ENCODE measurements around the gene PGLYRP2.
"Not testable (repeated sequence)": the region's sequence is repeated elsewhere in the genome, so short reads cannot be mapped to it uniquely, and the experiment has no call there.

The PGLYRP2 gene, protein sequence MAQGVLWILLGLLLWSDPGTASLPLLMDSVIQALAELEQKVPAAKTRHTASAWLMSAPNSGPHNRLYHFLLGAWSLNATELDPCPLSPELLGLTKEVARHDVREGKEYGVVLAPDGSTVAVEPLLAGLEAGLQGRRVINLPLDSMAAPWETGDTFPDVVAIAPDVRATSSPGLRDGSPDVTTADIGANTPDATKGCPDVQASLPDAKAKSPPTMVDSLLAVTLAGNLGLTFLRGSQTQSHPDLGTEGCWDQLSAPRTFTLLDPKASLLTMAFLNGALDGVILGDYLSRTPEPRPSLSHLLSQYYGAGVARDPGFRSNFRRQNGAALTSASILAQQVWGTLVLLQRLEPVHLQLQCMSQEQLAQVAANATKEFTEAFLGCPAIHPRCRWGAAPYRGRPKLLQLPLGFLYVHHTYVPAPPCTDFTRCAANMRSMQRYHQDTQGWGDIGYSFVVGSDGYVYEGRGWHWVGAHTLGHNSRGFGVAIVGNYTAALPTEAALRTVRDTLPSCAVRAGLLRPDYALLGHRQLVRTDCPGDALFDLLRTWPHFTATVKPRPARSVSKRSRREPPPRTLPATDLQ

DNA sequence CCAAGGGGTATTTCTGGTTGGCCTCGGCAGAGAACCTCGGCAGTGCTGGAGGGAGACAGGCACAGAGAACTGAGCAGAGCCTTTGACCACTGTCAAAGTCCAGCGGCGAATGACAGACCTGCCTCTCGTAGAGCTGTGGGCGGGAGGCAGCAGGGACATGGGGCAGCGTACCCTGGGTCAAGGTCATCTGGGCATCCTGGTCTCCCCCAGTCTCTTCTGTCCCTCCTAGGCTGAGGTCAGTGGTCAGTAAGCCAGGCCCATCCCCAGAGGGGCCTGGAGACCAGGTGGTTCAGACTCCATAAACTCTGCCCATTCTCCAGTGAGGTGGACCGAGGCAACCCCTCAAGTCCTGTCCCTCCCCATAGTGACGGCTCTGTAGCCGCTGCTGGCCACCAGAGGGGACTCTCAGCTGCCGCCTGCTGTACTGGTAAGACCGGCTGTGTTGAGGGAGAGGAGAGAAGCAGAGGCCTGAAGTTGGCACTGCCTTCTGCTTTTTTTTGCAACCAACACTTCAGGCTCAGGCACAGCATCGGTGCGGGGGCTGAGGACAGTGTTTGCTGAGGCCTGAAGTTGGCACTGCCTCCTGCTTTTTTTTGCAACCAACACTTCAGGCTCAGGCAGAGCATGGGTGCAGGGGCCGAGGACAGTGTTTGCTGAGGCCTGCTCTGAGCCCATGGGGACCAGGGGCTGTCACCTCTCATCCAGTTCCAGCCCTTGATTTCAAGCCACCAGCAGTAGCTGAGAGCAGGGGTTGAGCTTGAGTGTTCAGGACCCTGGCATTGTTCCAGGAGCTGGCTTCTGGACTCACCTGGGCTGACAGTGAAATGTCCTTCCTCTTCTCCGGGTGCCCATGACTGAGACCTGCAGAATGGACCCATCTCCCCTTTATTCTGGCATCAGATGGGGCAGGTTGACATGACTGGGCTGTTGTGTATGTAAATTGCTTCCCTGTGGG, at the start of gene PGLYRP2:
Gene PGLYRP2, minus strand, starts transcription at position 111 of the 955 bp plus-strand sequence. CDS start 130 bp downstream, outside the sequence.
- Histone ChIP-seq H3K9me3 (ENCODE audit: control insufficient read depth in 1 of 2, low read length in 2 of 2) (peaks cover 0 to 5% of the 10 kb centered on the region in 2 donors), H3K27me3 (ENCODE audit: low read depth, low read length) (no peaks in the 10 kb centered on the region), H3K36me3 (ENCODE audit: control insufficient read depth in 1 of 2, insufficient read depth in 2 of 2, low read length in 2 of 2) (no peaks in the 10 kb centered on the region), H3K4me1 (ENCODE audit: control insufficient read depth in 1 of 2, insufficient read depth in 2 of 2, low read length in 2 of 2) (no peaks in the 10 kb centered on the region), H3K27ac (ENCODE audit: low read length) (no peak within 1 kb of the TSS), H3K4me3 (ENCODE audit: low read depth in 1 of 2, low read length in 2 of 2) (no peak within 1 kb of the TSS)

DNA sequence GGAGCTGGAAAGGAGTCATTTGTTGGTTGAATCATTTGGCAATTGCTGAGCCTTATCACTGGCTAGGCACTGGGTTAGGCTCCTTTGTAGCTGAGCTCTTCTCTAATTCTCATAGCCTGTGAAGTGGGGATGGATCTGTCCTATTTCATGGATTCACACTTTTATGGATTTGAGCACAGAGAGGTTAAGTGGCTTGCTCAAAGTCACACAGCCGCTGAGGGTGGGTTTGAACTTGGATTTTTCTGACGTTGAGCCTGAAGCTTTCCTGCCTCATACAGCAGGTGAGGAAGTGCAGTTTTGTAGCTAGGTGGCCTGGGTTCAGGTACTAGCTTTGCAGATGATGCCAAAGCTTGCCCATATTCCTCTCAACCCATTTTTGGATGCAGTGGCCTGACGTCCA, 48.4 kb upstream of the PGLYRP2 start:
- H3K9me3 ChIP-seq (ENCODE audit: control insufficient read depth in 1 of 2, low read length in 2 of 2), result peaks cover 0 to 4% of the 10 kb centered on the region in 2 donors
- no peaks in the 10 kb centered on the region for H3K36me3 ChIP-seq (ENCODE audit: control insufficient read depth in 1 of 2, insufficient read depth in 2 of 2, low read length in 2 of 2)
- no peak overlapping the region for H3K4me3 ChIP-seq (ENCODE audit: low read depth in 1 of 2, low read length in 2 of 2)
- H3K27me3 ChIP-seq (ENCODE audit: low read depth, low read length), result no peaks in the 10 kb centered on the region
- H3K4me1 ChIP-seq (ENCODE audit: control insufficient read depth in 1 of 2, insufficient read depth in 2 of 2, low read length in 2 of 2), result no peaks in the 10 kb centered on the region
- no peak overlapping the region for H3K27ac ChIP-seq (ENCODE audit: low read length)

GRCh38 chr19:15526408-15526807, 47.1 kb upstream of the PGLYRP2 start:
- no peaks in the 10 kb centered on the region for H3K27me3 ChIP-seq (ENCODE audit: low read depth, low read length)
- H3K9me3 ChIP-seq (ENCODE audit: control insufficient read depth in 1 of 2, low read length in 2 of 2), result peaks cover 0 to 4% of the 10 kb centered on the region in 2 donors
- H3K4me3 ChIP-seq (ENCODE audit: low read depth in 1 of 2, low read length in 2 of 2), result no peak overlapping the region

GRCh38 chr19:15525291-15525690, 46.0 kb upstream of the PGLYRP2 start:
- Histone ChIP-seq H3K4me3 (ENCODE audit: low read depth in 1 of 2, low read length in 2 of 2) (no peak overlapping the region), H3K4me1 (ENCODE audit: control insufficient read depth in 1 of 2, insufficient read depth in 2 of 2, low read length in 2 of 2) (no peaks in the 10 kb centered on the region), H3K27ac (ENCODE audit: low read length) (no peak overlapping the region), H3K27me3 (ENCODE audit: low read depth, low read length) (no peaks in the 10 kb centered on the region), H3K36me3 (ENCODE audit: control insufficient read depth in 1 of 2, insufficient read depth in 2 of 2, low read length in 2 of 2) (no peaks in the 10 kb centered on the region), H3K9me3 (ENCODE audit: control insufficient read depth in 1 of 2, low read length in 2 of 2) (peaks cover 0 to 4% of the 10 kb centered on the region in 2 donors)

More at GRCh38 chr19:15526408-15526807, 47.1 kb upstream of the PGLYRP2 start:
- Histone ChIP-seq H3K36me3 (ENCODE audit: control insufficient read depth in 1 of 2, insufficient read depth in 2 of 2, low read length in 2 of 2) (no peaks in the 10 kb centered on the region), H3K4me1 (ENCODE audit: control insufficient read depth in 1 of 2, insufficient read depth in 2 of 2, low read length in 2 of 2) (no peaks in the 10 kb centered on the region), H3K27ac (ENCODE audit: low read length) (no peak overlapping the region)

DNA sequence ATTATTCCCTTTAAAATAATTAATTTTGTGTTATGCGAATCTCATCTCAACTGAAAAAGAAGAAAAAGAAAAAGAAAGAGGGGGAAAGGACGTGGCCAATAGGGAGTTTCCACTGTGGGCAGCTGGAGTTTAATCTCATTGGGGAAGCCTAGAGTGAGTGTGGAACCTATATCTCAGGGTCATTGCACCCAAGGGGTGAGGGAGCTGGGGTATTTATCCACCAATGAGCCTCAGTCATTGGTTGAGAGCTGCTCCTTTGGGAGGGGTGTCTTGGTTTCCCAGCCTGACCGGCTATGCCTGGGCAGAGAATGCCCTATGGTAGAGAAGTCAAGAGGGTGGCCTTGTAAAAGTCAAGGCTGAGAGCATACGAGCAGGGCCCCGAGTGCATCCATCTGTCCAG, 45.5 kb upstream of the PGLYRP2 start:
- Histone ChIP-seq H3K4me3 (ENCODE audit: low read depth in 1 of 2, low read length in 2 of 2) (no peak overlapping the region), H3K27me3 (ENCODE audit: low read depth, low read length) (no peaks in the 10 kb centered on the region), H3K36me3 (ENCODE audit: control insufficient read depth in 1 of 2, insufficient read depth in 2 of 2, low read length in 2 of 2) (no peaks in the 10 kb centered on the region)

DNA sequence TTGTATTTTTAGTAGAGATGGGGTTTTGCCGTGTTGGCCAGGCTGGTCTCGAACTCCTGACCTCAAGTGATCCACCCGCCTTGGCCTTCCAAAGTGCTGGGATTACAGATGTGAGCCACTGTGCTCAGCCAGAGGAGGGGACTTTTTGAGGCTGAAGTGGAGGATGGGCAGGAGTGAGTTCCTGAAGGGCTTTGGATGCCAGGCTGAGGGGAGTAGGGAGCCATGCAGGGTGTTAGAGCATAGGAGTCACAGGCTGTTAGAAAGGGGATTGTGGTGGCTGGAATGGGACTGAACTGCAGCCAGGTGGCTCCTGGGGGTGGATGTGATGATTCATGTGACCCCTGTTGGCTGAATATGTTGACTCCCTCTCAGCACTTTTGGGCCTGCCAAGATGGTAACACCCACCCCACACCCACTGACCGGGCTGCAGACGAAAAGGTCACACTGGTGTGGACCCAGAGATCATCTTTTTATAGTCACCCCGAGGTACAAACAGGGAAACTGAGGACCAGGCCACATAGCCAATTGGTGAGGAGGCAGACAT, 40.2 kb upstream of the PGLYRP2 start:
- no peaks in the 10 kb centered on the region for H3K27me3 ChIP-seq (ENCODE audit: low read depth, low read length)

More for the DNA sequence above, 45.5 kb upstream of the PGLYRP2 start:
- Histone ChIP-seq H3K4me1 (ENCODE audit: control insufficient read depth in 1 of 2, insufficient read depth in 2 of 2, low read length in 2 of 2) (no peaks in the 10 kb centered on the region), H3K27ac (ENCODE audit: low read length) (no peak overlapping the region), H3K9me3 (ENCODE audit: control insufficient read depth in 1 of 2, low read length in 2 of 2) (peaks cover 0 to under 1% of the 10 kb centered on the region in 2 donors)

DNA sequence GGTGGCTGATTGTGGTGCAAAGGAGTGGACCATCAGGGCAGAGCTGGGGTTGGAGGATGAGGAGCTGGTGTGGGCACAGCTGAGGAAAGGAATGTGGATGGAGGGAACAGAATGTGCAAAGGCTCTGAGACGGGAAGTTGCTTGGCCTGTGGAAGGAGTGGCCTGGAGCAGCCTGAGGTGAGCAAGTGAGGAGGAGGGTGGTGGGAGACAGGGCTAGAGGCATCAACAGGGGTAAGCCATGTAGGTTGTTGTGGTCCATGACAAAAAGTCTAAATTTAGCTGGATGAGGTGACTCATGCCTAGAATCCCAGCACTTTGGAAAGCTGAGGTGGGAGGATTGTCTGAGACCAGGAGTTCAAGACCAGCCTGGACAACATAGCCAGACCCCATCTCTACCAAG, 38.5 kb upstream of the PGLYRP2 start:
- no peak overlapping the region for H3K27ac ChIP-seq (ENCODE audit: low read length)
- no peak overlapping the region for H3K4me3 ChIP-seq (ENCODE audit: low read depth in 1 of 2, low read length in 2 of 2)
- H3K9me3 ChIP-seq (ENCODE audit: control insufficient read depth in 1 of 2, low read length in 2 of 2), result peaks cover 5% of the 10 kb centered on the region in 2 donors
- no peaks in the 10 kb centered on the region for H3K4me1 ChIP-seq (ENCODE audit: control insufficient read depth in 1 of 2, insufficient read depth in 2 of 2, low read length in 2 of 2)
- no peaks in the 10 kb centered on the region for H3K27me3 ChIP-seq (ENCODE audit: low read depth, low read length)
- H3K36me3 ChIP-seq (ENCODE audit: control insufficient read depth in 1 of 2, insufficient read depth in 2 of 2, low read length in 2 of 2), result no peaks in the 10 kb centered on the region

More for the DNA sequence above, 40.2 kb upstream of the PGLYRP2 start:
- H3K36me3 ChIP-seq (ENCODE audit: control insufficient read depth in 1 of 2, insufficient read depth in 2 of 2, low read length in 2 of 2), result no peaks in the 10 kb centered on the region
- peaks cover 5% of the 10 kb centered on the region in 2 donors for H3K9me3 ChIP-seq (ENCODE audit: control insufficient read depth in 1 of 2, low read length in 2 of 2)
- no peak overlapping the region for H3K4me3 ChIP-seq (ENCODE audit: low read depth in 1 of 2, low read length in 2 of 2)
- H3K4me1 ChIP-seq (ENCODE audit: control insufficient read depth in 1 of 2, insufficient read depth in 2 of 2, low read length in 2 of 2), result no peaks in the 10 kb centered on the region
- no peak overlapping the region for H3K27ac ChIP-seq (ENCODE audit: low read length)

- no peak overlapping the region for H3K4me3 ChIP-seq (ENCODE audit: low read depth in 1 of 2, low read length in 2 of 2)
- no peaks in the 10 kb centered on the region for H3K27me3 ChIP-seq (ENCODE audit: low read depth, low read length)
- no peak overlapping the region for H3K27ac ChIP-seq (ENCODE audit: low read length)
- H3K9me3 ChIP-seq (ENCODE audit: control insufficient read depth in 1 of 2, low read length in 2 of 2), result peaks cover 5% of the 10 kb centered on the region in 2 donors
- H3K4me1 ChIP-seq (ENCODE audit: control insufficient read depth in 1 of 2, insufficient read depth in 2 of 2, low read length in 2 of 2), result no peaks in the 10 kb centered on the region
- H3K36me3 ChIP-seq (ENCODE audit: control insufficient read depth in 1 of 2, insufficient read depth in 2 of 2, low read length in 2 of 2), result no peaks in the 10 kb centered on the region
Observed at GRCh38 chr19:15516363-15516762, 37.1 kb upstream of the PGLYRP2 start.

GRCh38 chr19:15515227-15515625, 35.9 kb upstream of the PGLYRP2 start:
- not testable (repeated sequence) for H3K27me3 ChIP-seq (ENCODE audit: low read depth, low read length); H3K27ac ChIP-seq (ENCODE audit: low read length); H3K9me3 ChIP-seq (ENCODE audit: control insufficient read depth in 1 of 2, low read length in 2 of 2); H3K4me3 ChIP-seq (ENCODE audit: low read depth in 1 of 2, low read length in 2 of 2); H3K4me1 ChIP-seq (ENCODE audit: control insufficient read depth in 1 of 2, insufficient read depth in 2 of 2, low read length in 2 of 2); H3K36me3 ChIP-seq (ENCODE audit: control insufficient read depth in 1 of 2, insufficient read depth in 2 of 2, low read length in 2 of 2)

GRCh38 chr19:15511671-15512424, 32.5 kb upstream of the PGLYRP2 start:
- Histone ChIP-seq H3K4me3 (ENCODE audit: low read depth in 1 of 2, low read length in 2 of 2) (no peak overlapping the region), H3K4me1 (ENCODE audit: control insufficient read depth in 1 of 2, insufficient read depth in 2 of 2, low read length in 2 of 2) (peaks cover 0 to 7% of the 10 kb centered on the region in 2 donors), H3K27ac (ENCODE audit: low read length) (no peak overlapping the region), H3K27me3 (ENCODE audit: low read depth, low read length) (peaks cover 11% of the 10 kb centered on the region), H3K36me3 (ENCODE audit: control insufficient read depth in 1 of 2, insufficient read depth in 2 of 2, low read length in 2 of 2) (no peaks in the 10 kb centered on the region), H3K9me3 (ENCODE audit: control insufficient read depth in 1 of 2, low read length in 2 of 2) (peaks cover 0 to under 1% of the 10 kb centered on the region in 2 donors)

Measured in muscle layer of duodenum (tissue), 2 donors.